ENCODE measurements around the gene SUMO2. TPM values are rescaled to one million over a fixed set of nuclear protein-coding genes. Genes with fewer than 3 reads are reported as not detected.
A peak's percentile ranks its signal among the peaks of the same experiment; 100 is the strongest.
"Not testable (repeated sequence)": the region's sequence is repeated elsewhere in the genome, so short reads cannot be mapped to it uniquely, and the experiment has no call there.

SUMO2 gene
- total and polyA plus RNA-seq, 2 donors = 98.3 to 150 TPM

GRCh38 chr17:75130632-75131277 is 52.0 kb downstream of the SUMO2 start:
- 11% methylated on average over 29 of the region's 29 CpGs for WGBS

GRCh38 chr17:75130059-75130631 is 52.6 kb downstream of the SUMO2 start:
- H3K4me3 ChIP-seq (ENCODE audit: low read depth, low read length) = no peak overlapping the region
- no peak for DNase-seq (ENCODE audit: extremely low spot score)
- no peaks in the 10 kb centered on the region for H3K4me1 ChIP-seq (ENCODE audit: insufficient read depth)
- H3K27ac ChIP-seq (ENCODE audit: low read depth) = no peak overlapping the region
- 77% methylated on average over 24 of the region's 24 CpGs for WGBS
- no peaks in the 10 kb centered on the region for H3K36me3 ChIP-seq (ENCODE audit: insufficient read depth)

More at GRCh38 chr17:75130632-75131277, 52.0 kb downstream of the SUMO2 start:
- no peaks in the 10 kb centered on the region for H3K36me3 ChIP-seq (ENCODE audit: insufficient read depth)
- no peak for DNase-seq (ENCODE audit: extremely low spot score)
- peak overlapping the region; percentile 68 for H3K4me3 ChIP-seq (ENCODE audit: low read depth, low read length)
- peak overlapping the region; percentile 89 for H3K27ac ChIP-seq (ENCODE audit: low read depth)
- H3K4me1 ChIP-seq (ENCODE audit: insufficient read depth) = no peaks in the 10 kb centered on the region

- H3K27ac ChIP-seq (ENCODE audit: low read depth) = no peak overlapping the region
- 84% methylated on average over 9 of the region's 9 CpGs for WGBS
- no peak for DNase-seq (ENCODE audit: extremely low spot score)
Measured at GRCh38 chr17:75129576-75129975, 53.2 kb downstream of the SUMO2 start.

GRCh38 chr17:75128694-75129505 is 53.9 kb downstream of the SUMO2 start:
- WGBS = 87% methylated on average over 33 of the region's 33 CpGs
- no peak overlapping the region for H3K4me3 ChIP-seq (ENCODE audit: low read depth, low read length)
- no peak for DNase-seq (ENCODE audit: extremely low spot score)
- no peak overlapping the region for H3K27ac ChIP-seq (ENCODE audit: low read depth)
- H3K36me3 ChIP-seq (ENCODE audit: insufficient read depth) = no peaks in the 10 kb centered on the region
- H3K4me1 ChIP-seq (ENCODE audit: insufficient read depth) = no peaks in the 10 kb centered on the region

More at GRCh38 chr17:75129576-75129975, 53.2 kb downstream of the SUMO2 start:
- no peaks in the 10 kb centered on the region for H3K36me3 ChIP-seq (ENCODE audit: insufficient read depth)
- no peak overlapping the region for H3K4me3 ChIP-seq (ENCODE audit: low read depth, low read length)
- H3K4me1 ChIP-seq (ENCODE audit: insufficient read depth) = no peaks in the 10 kb centered on the region

- not testable (repeated sequence) for H3K27ac ChIP-seq (ENCODE audit: low read depth); H3K4me1 ChIP-seq (ENCODE audit: insufficient read depth); DNase-seq (ENCODE audit: extremely low spot score); H3K4me3 ChIP-seq (ENCODE audit: low read depth, low read length); H3K36me3 ChIP-seq (ENCODE audit: insufficient read depth)
- WGBS = 85% methylated on average over 5 of the region's 5 CpGs
Measured at GRCh38 chr17:75127936-75128335, 54.8 kb downstream of the SUMO2 start.

GRCh38 chr17:75126954-75127353 is 55.8 kb downstream of the SUMO2 start:
- WGBS = 82% methylated on average over 8 of the region's 8 CpGs
- Histone ChIP-seq H3K4me3 (ENCODE audit: low read depth, low read length) (no peak overlapping the region), H3K36me3 (ENCODE audit: insufficient read depth) (no peaks in the 10 kb centered on the region), H3K27ac (ENCODE audit: low read depth) (no peak overlapping the region), H3K4me1 (ENCODE audit: insufficient read depth) (no peaks in the 10 kb centered on the region)
- no peak for DNase-seq (ENCODE audit: extremely low spot score)

GRCh38 chr17:75125984-75126383 is 56.8 kb downstream of the SUMO2 start:
- WGBS = 50% methylated on average over 3 of the region's 3 CpGs
- no peak for DNase-seq (ENCODE audit: extremely low spot score)
- no peaks in the 10 kb centered on the region for H3K36me3 ChIP-seq (ENCODE audit: insufficient read depth)
- H3K4me1 ChIP-seq (ENCODE audit: insufficient read depth) = no peaks in the 10 kb centered on the region
- H3K4me3 ChIP-seq (ENCODE audit: low read depth, low read length) = no peak overlapping the region
- no peak overlapping the region for H3K27ac ChIP-seq (ENCODE audit: low read depth)

GRCh38 chr17:75124819-75125162 is 58.0 kb downstream of the SUMO2 start:
- Histone ChIP-seq H3K4me3 (ENCODE audit: low read depth, low read length) (no peak overlapping the region), H3K36me3 (ENCODE audit: insufficient read depth) (no peaks in the 10 kb centered on the region), H3K27ac (ENCODE audit: low read depth) (peak overlapping the region; percentile 19), H3K4me1 (ENCODE audit: insufficient read depth) (no peaks in the 10 kb centered on the region)
- no peak for DNase-seq (ENCODE audit: extremely low spot score)
- 90% methylated on average over 4 of the region's 4 CpGs for WGBS

GRCh38 chr17:75124041-75124818 is 58.5 kb downstream of the SUMO2 start:
- WGBS = 71% methylated on average over 19 of the region's 19 CpGs
- no peak for DNase-seq (ENCODE audit: extremely low spot score)
- H3K4me1 ChIP-seq (ENCODE audit: insufficient read depth) = no peaks in the 10 kb centered on the region
- peak overlapping the region; percentile 19 for H3K27ac ChIP-seq (ENCODE audit: low read depth)
- no peak overlapping the region for H3K4me3 ChIP-seq (ENCODE audit: low read depth, low read length)
- no peaks in the 10 kb centered on the region for H3K36me3 ChIP-seq (ENCODE audit: insufficient read depth)

GRCh38 chr17:75118307-75118706 is 64.5 kb downstream of the SUMO2 start:
- 94% methylated on average over 14 of the region's 14 CpGs for WGBS
- Histone ChIP-seq H3K4me1 (ENCODE audit: insufficient read depth) (peaks cover 2% of the 10 kb centered on the region), H3K27ac (ENCODE audit: low read depth) (no peak overlapping the region), H3K4me3 (ENCODE audit: low read depth, low read length) (no peak overlapping the region), H3K36me3 (ENCODE audit: insufficient read depth) (no peaks in the 10 kb centered on the region)
- DNase-seq (ENCODE audit: extremely low spot score) = no peak

- WGBS = 58% methylated on average over 9 of the region's 9 CpGs
- DNase-seq (ENCODE audit: extremely low spot score) = no peak
- Histone ChIP-seq H3K4me3 (ENCODE audit: low read depth, low read length) (no peak overlapping the region), H3K4me1 (ENCODE audit: insufficient read depth) (peaks cover 2% of the 10 kb centered on the region), H3K36me3 (ENCODE audit: insufficient read depth) (no peaks in the 10 kb centered on the region), H3K27ac (ENCODE audit: low read depth) (no peak overlapping the region)
Measured at GRCh38 chr17:75116737-75117136, 66.0 kb downstream of the SUMO2 start.

All from urinary bladder (tissue), 4 donors.